Astrocyte (in vitro differentiated cells and primary cell): ENCODE results near the gene PPP1CB. TPM values are rescaled to one million over a fixed set of nuclear protein-coding genes. Genes with fewer than 3 reads are reported as not detected.

Experiments
- DNase-seq: peaks from one replicate; pipeline ENCODE4 v3.0.0-alpha.2; 2010; ENCODE audit warnings: low read depth
- FAIRE-seq: peaks from 2 replicates; lab custom pipeline; 2011; peaks lifted over from hg19 to GRCh38; lab: Jason Lieb, UNC
- H2AFZ ChIP-seq: 2 replicates; pipeline ENCODE4 v1.6.0; 2012; ENCODE audit warnings: low read depth, low read length, inconsistent platforms
- H3K27ac ChIP-seq: 2 replicates; pipeline ENCODE4 v1.5.1; 2011; ENCODE audit warnings: low read depth, low read length, inconsistent platforms
- H3K27me3 ChIP-seq: 2 replicates; pipeline ENCODE4 v1.6.0; 2011; ENCODE audit warnings: low read length, inconsistent platforms; ENCODE audit not compliant: insufficient read depth
- H3K36me3 ChIP-seq: 2 replicates; pipeline ENCODE4 v1.5.1; 2011; ENCODE audit warnings: low read length, inconsistent platforms; ENCODE audit not compliant: insufficient read depth
- H3K4me1 ChIP-seq: 2 replicates; pipeline ENCODE4 v1.5.1; 2011; ENCODE audit warnings: low read length, inconsistent platforms; ENCODE audit not compliant: insufficient read depth
- H3K4me2 ChIP-seq: 2 replicates; pipeline ENCODE4 v1.6.0; 2012; ENCODE audit warnings: low read length, inconsistent platforms
- H3K4me3 ChIP-seq: 2 replicates; pipeline ENCODE4 v1.5.1; 2011; ENCODE audit warnings: low read depth, mild to moderate bottlenecking, low read length, inconsistent platforms; ENCODE audit not compliant: insufficient read depth
- H3K79me2 ChIP-seq: 2 replicates; pipeline ENCODE4 v1.6.0; 2012; ENCODE audit warnings: mild to moderate bottlenecking, low read length, inconsistent platforms; ENCODE audit not compliant: insufficient read depth
- H3K9ac ChIP-seq: 2 replicates; pipeline ENCODE4 v1.6.0; 2012; ENCODE audit warnings: mild to moderate bottlenecking, low read length, inconsistent platforms
- H3K9me3 ChIP-seq: 2 replicates; pipeline ENCODE4 v1.5.1; 2012; ENCODE audit warnings: low read depth, mild to moderate bottlenecking, low read length, inconsistent platforms; ENCODE audit not compliant: insufficient read depth
- H4K20me1 ChIP-seq: 2 replicates; pipeline ENCODE4 v1.6.0; 2012; ENCODE audit warnings: low read length, inconsistent platforms; ENCODE audit not compliant: insufficient read depth
- H3K27ac Mint-ChIP-seq: one replicate; pipeline ENCODE4 v1.8.0; 2021; ENCODE audit warnings: mild to moderate bottlenecking, mixed read lengths; ENCODE audit not compliant: unreplicated experiment
- H3K27me3 Mint-ChIP-seq: one replicate; pipeline ENCODE4 v1.8.0; 2021; ENCODE audit warnings: low read depth, mixed read lengths; ENCODE audit not compliant: unreplicated experiment
- H3K36me3 Mint-ChIP-seq: one replicate; pipeline ENCODE4 v1.8.0; 2021; ENCODE audit warnings: low read depth, mixed read lengths; ENCODE audit not compliant: unreplicated experiment
- H3K4me1 Mint-ChIP-seq: one replicate; pipeline ENCODE4 v1.8.0; 2021; ENCODE audit warnings: low read depth, mixed read lengths; ENCODE audit not compliant: unreplicated experiment
- H3K4me3 Mint-ChIP-seq: one replicate; pipeline ENCODE4 v1.8.0; 2021; ENCODE audit warnings: mild to moderate bottlenecking, moderate library complexity, mixed read lengths; ENCODE audit not compliant: unreplicated experiment
- H3K9me3 Mint-ChIP-seq: one replicate; pipeline ENCODE4 v1.8.0; 2021; ENCODE audit warnings: mild to moderate bottlenecking, mixed read lengths; ENCODE audit not compliant: unreplicated experiment
- EZH2 ChIP-seq: IDR thresholded peaks from 2 replicates; pipeline ENCODE4 v1.6.1; 2012; ENCODE audit warnings: mild to moderate bottlenecking, low read length, inconsistent platforms; ENCODE audit not compliant: insufficient read depth
- total RNA-seq: library from RNA; stranded (reverse); gene quantifications from 2 replicates; pipeline ENCODE4 v1.2.1, GENCODE V29; 2021
- TF ChIP-seq, protein P1 (sequence below): IDR thresholded peaks from 2 replicates; pipeline ENCODE4 v1.5.1; 2011; ENCODE audit warnings: low read depth, mild to moderate bottlenecking, inconsistent platforms, low read length, moderate library complexity; ENCODE audit not compliant: insufficient read depth

PPP1CB gene
- total RNA-seq, 1 donor from 2014 or later, result 250 TPM

DNA sequence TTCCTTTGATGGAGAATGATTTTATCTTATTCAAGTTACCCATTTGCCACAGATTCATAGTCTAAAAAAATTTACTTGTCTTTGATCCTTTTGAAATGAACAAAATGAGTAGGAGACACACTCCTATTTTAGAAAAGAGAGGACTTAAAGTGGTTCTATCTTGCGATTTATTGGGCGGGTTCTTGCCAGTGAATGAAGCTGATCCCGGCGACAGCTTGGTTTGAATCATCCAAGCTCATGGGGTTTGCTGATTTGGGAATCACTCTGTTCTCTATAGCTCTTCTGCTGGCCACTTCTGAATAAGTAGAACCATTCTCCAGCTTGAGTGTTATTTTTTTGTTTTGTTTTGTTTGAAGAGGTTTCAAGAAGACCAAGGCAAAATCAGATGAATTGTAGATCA lies 25.5 kb upstream of the PPP1CB start:
- no peaks in the 10 kb centered on the region for H3K4me1 ChIP-seq
- Mint-ChIP-seq H3K9me3 (no peaks in the 10 kb centered on the region), H3K4me3 (no peak overlapping the region), H3K36me3 (no peaks in the 10 kb centered on the region), H3K4me1 (no peaks in the 10 kb centered on the region), H3K27ac (peak overlapping the region; percentile 58), H3K27me3 (no peaks in the 10 kb centered on the region)
- FAIRE-seq (no peak), DNase-seq (no peak)
- H3K9ac ChIP-seq, result no peak overlapping the region
- no peak for TF ChIP-seq EZH2
- TF ChIP-seq, protein P1, sequence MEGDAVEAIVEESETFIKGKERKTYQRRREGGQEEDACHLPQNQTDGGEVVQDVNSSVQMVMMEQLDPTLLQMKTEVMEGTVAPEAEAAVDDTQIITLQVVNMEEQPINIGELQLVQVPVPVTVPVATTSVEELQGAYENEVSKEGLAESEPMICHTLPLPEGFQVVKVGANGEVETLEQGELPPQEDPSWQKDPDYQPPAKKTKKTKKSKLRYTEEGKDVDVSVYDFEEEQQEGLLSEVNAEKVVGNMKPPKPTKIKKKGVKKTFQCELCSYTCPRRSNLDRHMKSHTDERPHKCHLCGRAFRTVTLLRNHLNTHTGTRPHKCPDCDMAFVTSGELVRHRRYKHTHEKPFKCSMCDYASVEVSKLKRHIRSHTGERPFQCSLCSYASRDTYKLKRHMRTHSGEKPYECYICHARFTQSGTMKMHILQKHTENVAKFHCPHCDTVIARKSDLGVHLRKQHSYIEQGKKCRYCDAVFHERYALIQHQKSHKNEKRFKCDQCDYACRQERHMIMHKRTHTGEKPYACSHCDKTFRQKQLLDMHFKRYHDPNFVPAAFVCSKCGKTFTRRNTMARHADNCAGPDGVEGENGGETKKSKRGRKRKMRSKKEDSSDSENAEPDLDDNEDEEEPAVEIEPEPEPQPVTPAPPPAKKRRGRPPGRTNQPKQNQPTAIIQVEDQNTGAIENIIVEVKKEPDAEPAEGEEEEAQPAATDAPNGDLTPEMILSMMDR, result no peak
- H3K4me3 ChIP-seq, result no peak overlapping the region
- H3K36me3 ChIP-seq, result no peaks in the 10 kb centered on the region
- no peaks in the 10 kb centered on the region for H3K9me3 ChIP-seq
- H4K20me1 ChIP-seq, result no peaks in the 10 kb centered on the region
- no peaks in the 10 kb centered on the region for H3K79me2 ChIP-seq
- H3K27ac ChIP-seq, result no peak overlapping the region
- no peak overlapping the region for H2AFZ ChIP-seq
- H3K4me2 ChIP-seq, result no peak overlapping the region
- no peaks in the 10 kb centered on the region for H3K27me3 ChIP-seq

DNA sequence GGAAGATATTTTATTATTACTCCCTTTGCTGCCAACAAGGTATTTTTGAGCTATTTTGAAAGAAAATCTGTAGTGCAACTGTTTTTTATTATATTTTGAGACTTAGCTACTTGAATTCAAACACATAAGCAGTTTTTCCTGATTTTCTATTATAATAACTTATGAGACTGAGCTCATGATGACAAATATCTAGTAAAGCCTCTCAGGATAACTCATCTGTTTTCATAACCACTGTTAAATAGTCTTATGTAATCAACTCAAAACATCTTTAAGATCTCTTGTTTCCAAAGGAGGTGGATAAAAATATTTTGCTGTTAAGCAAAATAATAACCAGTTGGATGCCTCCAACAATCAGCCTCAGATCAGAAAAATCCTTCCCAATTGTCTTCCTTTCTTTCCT lies 21.9 kb upstream of the PPP1CB start:
- Histone ChIP-seq H3K4me3 (no peak overlapping the region), H3K36me3 (no peaks in the 10 kb centered on the region), H3K4me2 (no peak overlapping the region), H2AFZ (no peak overlapping the region), H3K4me1 (no peaks in the 10 kb centered on the region), H3K27me3 (no peaks in the 10 kb centered on the region), H3K9ac (no peak overlapping the region), H3K9me3 (no peaks in the 10 kb centered on the region), H3K79me2 (no peaks in the 10 kb centered on the region), H3K27ac (no peak overlapping the region), H4K20me1 (no peaks in the 10 kb centered on the region)
- Mint-ChIP-seq H3K27me3 (no peaks in the 10 kb centered on the region), H3K36me3 (no peaks in the 10 kb centered on the region), H3K4me1 (no peaks in the 10 kb centered on the region), H3K4me3 (no peak overlapping the region), H3K9me3 (no peaks in the 10 kb centered on the region), H3K27ac (no peak overlapping the region)
- DNase-seq, result no peak
- FAIRE-seq, result no peak
- TF ChIP-seq, protein P1, result no peak
- no peak for TF ChIP-seq EZH2

DNA sequence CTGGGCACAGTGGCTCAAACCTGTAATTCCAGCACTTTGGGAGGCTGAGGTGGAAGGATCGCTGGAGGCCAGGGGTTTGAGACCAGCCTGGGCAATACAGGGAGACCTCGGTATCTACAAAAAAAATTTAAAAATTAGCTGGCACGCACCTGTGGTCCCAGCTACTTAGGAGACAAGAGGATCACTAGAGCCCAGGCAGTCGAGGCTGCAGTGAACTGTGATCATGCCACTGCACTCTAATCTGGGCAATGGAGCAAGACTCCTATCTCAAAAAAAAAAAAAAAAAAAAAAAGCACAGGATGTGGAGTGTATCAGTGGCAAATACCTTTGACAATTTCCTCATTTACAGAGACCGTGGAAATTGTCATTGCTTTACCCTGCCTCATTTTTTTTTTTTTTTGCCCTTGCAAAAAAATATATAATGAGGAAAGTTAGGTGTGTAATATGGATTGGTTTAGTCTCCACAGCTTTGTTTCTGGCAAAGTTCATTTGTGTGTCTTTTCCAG lies 20.9 kb upstream of the PPP1CB start:
- H3K4me2 ChIP-seq, result no peak overlapping the region
- no peak for TF ChIP-seq EZH2
- TF ChIP-seq, protein P1, result no peak
- no peak overlapping the region for H3K27ac ChIP-seq
- H2AFZ ChIP-seq, result no peak overlapping the region
- Mint-ChIP-seq H3K9me3 (no peaks in the 10 kb centered on the region), H3K36me3 (no peaks in the 10 kb centered on the region), H3K27me3 (no peaks in the 10 kb centered on the region), H3K4me1 (no peaks in the 10 kb centered on the region), H3K27ac (no peak overlapping the region), H3K4me3 (no peak overlapping the region)
- no peak for DNase-seq
- FAIRE-seq, result no peak
- H4K20me1 ChIP-seq, result no peaks in the 10 kb centered on the region
- no peaks in the 10 kb centered on the region for H3K9me3 ChIP-seq
- H3K36me3 ChIP-seq, result no peaks in the 10 kb centered on the region
- no peaks in the 10 kb centered on the region for H3K4me1 ChIP-seq
- no peak overlapping the region for H3K4me3 ChIP-seq
- H3K79me2 ChIP-seq, result no peaks in the 10 kb centered on the region
- no peaks in the 10 kb centered on the region for H3K27me3 ChIP-seq
- H3K9ac ChIP-seq, result no peak overlapping the region
